Measurements from ENCODE around the gene TAS2R31.

The TAS2R31 gene

GRCh38 chr12:10998204-10998603, 33.0 kb downstream of the TAS2R31 start, which contains the start of gene TAS2R20:
TAS2R20 (minus strand) TSS chr12:10998304; CDS start chr12:10997875, 429 bp downstream.
- no peak for DNase-seq (ENCODE audit: low read depth, low spot score)

GRCh38 chr12:10994307-10994706, 36.9 kb downstream of the TAS2R31 start:
- no peak for DNase-seq (ENCODE audit: low read depth, low spot score)

- DNase-seq (ENCODE audit: low read depth, low spot score) = no peak
These were observed 42.1 kb downstream of the TAS2R31 start for GRCh38 chr12:10989107-10989506.

- no peak for DNase-seq (ENCODE audit: low read depth, low spot score)
These were observed 44.4 kb downstream of the TAS2R31 start, which contains the start of gene TAS2R50 for GRCh38 chr12:10986812-10987211. TAS2R50 (minus strand) TSS chr12:10986912; CDS start chr12:10986860, 52 bp downstream.

GRCh38 chr12:10982244-10982643, 49.0 kb downstream of the TAS2R31 start:
- DNase-seq (ENCODE audit: low read depth, low spot score) = no peak

Data from activated naive CD8-positive, alpha-beta T cell treated with anti-CD3 and anti-CD28 coated beads, Interleukin-2, amount 50 U/mL, for 16 hours (primary cell).